PC-9 (cell line): Measurements from ENCODE around the gene TM2D1.

Experiments used
- EZH2 ChIP-seq: fragments of 200-600 bp; sonication (generic); IDR thresholded peaks from 2 replicates; pipeline ENCODE4 v1.8.0; 2017; ENCODE audit warnings: antibody characterized with exemption, low read depth
- TF ChIP-seq, protein P1 (sequence below): fragments of 200-600 bp; sonication (generic); conservative IDR thresholded peaks from 2 replicates; pipeline ENCODE4 v1.6.1; 2017; ENCODE audit warnings: mixed run types, antibody characterized with exemption, mild to moderate bottlenecking, moderate library complexity

DNA sequence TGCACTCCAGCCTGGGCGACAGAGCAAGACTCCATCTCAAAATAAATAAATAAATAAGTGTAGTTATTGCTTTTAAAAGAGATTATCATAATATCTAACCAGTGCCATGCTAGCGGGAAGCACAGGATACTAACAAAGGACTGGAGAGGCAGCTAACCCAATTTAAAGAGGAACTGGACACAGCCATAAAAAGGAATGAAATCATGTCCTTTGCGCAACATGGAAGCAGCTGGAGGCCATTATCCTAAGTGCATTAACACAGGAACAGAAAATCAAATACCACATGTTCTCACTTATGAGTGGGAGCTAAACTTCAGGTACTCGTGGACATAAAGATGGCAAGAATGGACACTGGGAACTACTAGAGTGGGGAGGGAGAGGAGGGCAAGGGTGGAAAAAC, 54.9 kb downstream of the TM2D1 start:
- TF ChIP-seq, protein P1, sequence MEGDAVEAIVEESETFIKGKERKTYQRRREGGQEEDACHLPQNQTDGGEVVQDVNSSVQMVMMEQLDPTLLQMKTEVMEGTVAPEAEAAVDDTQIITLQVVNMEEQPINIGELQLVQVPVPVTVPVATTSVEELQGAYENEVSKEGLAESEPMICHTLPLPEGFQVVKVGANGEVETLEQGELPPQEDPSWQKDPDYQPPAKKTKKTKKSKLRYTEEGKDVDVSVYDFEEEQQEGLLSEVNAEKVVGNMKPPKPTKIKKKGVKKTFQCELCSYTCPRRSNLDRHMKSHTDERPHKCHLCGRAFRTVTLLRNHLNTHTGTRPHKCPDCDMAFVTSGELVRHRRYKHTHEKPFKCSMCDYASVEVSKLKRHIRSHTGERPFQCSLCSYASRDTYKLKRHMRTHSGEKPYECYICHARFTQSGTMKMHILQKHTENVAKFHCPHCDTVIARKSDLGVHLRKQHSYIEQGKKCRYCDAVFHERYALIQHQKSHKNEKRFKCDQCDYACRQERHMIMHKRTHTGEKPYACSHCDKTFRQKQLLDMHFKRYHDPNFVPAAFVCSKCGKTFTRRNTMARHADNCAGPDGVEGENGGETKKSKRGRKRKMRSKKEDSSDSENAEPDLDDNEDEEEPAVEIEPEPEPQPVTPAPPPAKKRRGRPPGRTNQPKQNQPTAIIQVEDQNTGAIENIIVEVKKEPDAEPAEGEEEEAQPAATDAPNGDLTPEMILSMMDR, result no peak
- TF ChIP-seq EZH2, result no peak
